Activated T-cell treated with anti-CD3 and anti-CD28 coated beads, Interleukin-2, amount 50 U/mL, for 1 hour (primary cell): ENCODE data around the gene PLEKHA1.

Experiments used
- DNase-seq: peaks from one replicate; pipeline ENCODE4 v3.0.0-alpha.2; 2020

The PLEKHA1 gene

GRCh38 chr10:122374237-122374858, at the start of gene PLEKHA1:
Gene PLEKHA1, plus strand, starts transcription at chr10:122374708. Its CDS starts 18,493 bp downstream, at chr10:122393201.
- DNase-seq: peak; percentile 94

GRCh38 chr10:122325235-122325634, 49.3 kb upstream of the PLEKHA1 start:
- no peak for DNase-seq

GRCh38 chr10:122326385-122326784, 48.1 kb upstream of the PLEKHA1 start:
- no peak for DNase-seq

- DNase-seq: no peak
Observed at GRCh38 chr10:122326806-122327205, 47.7 kb upstream of the PLEKHA1 start.

GRCh38 chr10:122327237-122328206, 47.0 kb upstream of the PLEKHA1 start:
- no peak for DNase-seq

GRCh38 chr10:122328676-122329075, 45.8 kb upstream of the PLEKHA1 start:
- DNase-seq: no peak

- no peak for DNase-seq
Observed at GRCh38 chr10:122329416-122329815, 45.1 kb upstream of the PLEKHA1 start.

- DNase-seq: no peak
Observed at GRCh38 chr10:122331100-122331499, 43.4 kb upstream of the PLEKHA1 start.

GRCh38 chr10:122331615-122332446, 42.7 kb upstream of the PLEKHA1 start:
- no peak for DNase-seq

GRCh38 chr10:122333037-122333436, 41.5 kb upstream of the PLEKHA1 start:
- DNase-seq: no peak

GRCh38 chr10:122336332-122336731, 38.2 kb upstream of the PLEKHA1 start:
- DNase-seq: no peak

GRCh38 chr10:122336961-122337360, 37.5 kb upstream of the PLEKHA1 start:
- no peak for DNase-seq

GRCh38 chr10:122338609-122339441, 35.7 kb upstream of the PLEKHA1 start:
- DNase-seq: no peak

GRCh38 chr10:122341141-122341810, 33.2 kb upstream of the PLEKHA1 start:
- no peak for DNase-seq

- DNase-seq: peak; percentile 54
Observed at GRCh38 chr10:122342293-122343134, 32.0 kb upstream of the PLEKHA1 start.

GRCh38 chr10:122343135-122343800, 31.2 kb upstream of the PLEKHA1 start:
- no peak for DNase-seq

GRCh38 chr10:122343936-122344335, 30.6 kb upstream of the PLEKHA1 start:
- no peak for DNase-seq

GRCh38 chr10:122344741-122345258, 29.7 kb upstream of the PLEKHA1 start:
- no peak for DNase-seq

GRCh38 chr10:122346326-122346950, 28.1 kb upstream of the PLEKHA1 start:
- no peak for DNase-seq
